Iris pigment epithelial cell (primary cell): ENCODE measurements around the gene AFP.

Experiments used
- DNase-seq: peaks from one replicate; pipeline ENCODE4 v3.0.0-alpha.2; 2011; ENCODE audit warnings: low read depth

The AFP gene

DNA sequence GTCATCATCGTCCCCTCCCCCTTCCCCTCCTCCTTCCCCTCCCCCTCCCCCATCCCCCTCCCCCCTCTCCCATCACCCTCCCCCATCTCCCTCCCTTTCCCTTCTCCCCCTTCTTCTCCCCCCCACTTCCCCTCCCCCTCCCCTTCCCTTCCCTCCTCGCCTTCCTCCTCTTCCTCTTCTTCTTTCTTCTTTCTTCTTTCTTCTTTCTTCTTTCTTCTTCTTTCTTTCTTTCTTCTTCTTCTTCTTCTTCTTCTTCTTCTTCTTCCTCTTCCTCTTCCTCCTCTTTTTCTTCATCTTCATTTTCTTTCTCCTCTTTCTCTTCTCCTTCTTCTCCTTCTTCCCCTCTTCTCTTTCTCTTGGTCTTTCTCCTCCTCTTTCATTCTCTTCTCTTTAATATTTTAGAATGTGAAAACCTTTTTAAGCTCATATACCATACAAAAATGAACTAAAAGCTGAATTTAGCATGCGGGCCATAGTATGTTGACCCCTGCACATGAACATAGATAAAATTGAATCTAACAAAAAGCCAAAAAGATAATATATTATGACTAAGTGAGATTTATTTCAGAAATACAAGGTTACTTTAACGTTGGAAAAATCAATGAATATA, 25.0 kb downstream of the AFP start:
- DNase-seq: no peak

GRCh38 chr4:73468170-73468569, 32.1 kb downstream of the AFP start:
- no peak for DNase-seq

- no peak for DNase-seq
Observed at GRCh38 chr4:73470728-73471127, 34.7 kb downstream of the AFP start.

- DNase-seq: no peak
Observed at GRCh38 chr4:73477176-73477575, 41.2 kb downstream of the AFP start.

GRCh38 chr4:73479323-73479722, 43.3 kb downstream of the AFP start:
- DNase-seq: no peak

DNA sequence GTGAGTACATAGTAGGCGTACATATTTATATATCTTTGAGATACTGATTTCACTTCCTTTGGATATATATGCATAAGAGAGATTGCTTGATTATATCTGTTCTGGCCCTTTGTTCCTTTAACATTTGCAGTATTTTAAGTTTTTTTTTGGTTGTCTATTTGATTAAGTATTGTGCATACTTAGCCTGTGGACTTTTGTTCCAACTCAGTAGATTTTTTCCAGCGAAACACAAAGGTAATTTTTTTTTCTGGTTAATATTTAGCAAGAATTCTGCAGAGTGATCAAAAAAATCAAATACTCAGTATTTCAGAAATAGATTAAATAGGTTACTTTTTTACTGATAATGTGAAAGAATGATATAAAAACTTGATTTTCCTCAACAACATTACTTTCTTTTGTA, 45.3 kb downstream of the AFP start, which contains the start of gene AFM:
TSS of gene AFM (plus strand) at position 388 of the 400 bp plus-strand sequence. CDS start 31 bp downstream, outside the sequence.
- no peak for DNase-seq

GRCh38 chr4:73485085-73485484, 49.1 kb downstream of the AFP start:
- no peak for DNase-seq

DNA sequence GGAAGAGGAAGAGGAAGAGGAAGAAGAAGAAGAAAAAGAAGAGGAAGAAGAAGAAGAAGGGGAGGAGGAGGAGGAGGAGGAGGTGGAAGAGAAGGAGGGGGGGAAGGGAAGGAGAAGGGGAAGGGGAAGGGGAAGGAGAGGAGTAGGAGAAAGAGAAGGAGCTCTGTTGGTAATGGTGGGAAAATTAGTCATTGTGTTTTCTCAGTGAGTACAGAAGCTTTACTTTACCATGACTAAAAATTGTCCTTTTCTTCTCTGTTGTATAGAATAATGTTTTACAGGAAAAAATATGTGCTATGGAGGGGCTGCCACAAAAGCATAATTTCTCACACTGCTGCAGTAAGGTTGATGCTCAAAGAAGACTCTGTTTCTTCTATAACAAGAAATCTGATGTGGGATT, 49.6 kb downstream of the AFP start:
- no peak for DNase-seq

DNA sequence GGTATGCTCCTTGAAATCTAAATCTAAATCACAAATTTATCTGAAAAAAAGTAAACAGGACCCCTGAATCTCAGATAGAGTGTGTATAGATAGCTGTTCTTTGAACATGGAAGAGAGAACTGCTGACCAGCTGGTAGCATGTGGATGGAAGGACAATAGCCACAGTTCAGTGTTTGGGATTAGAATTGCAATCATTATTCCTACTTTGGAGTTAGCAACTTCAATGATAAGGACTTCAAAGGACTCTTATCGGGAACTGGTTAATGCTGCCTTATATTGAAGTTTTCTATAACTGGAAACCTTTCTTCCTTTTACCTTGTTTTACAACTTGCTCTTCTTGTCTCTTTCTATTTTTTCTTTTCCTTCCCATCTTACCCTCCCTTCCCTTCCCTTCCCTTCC, 50.5 kb downstream of the AFP start:
- no peak for DNase-seq

DNA sequence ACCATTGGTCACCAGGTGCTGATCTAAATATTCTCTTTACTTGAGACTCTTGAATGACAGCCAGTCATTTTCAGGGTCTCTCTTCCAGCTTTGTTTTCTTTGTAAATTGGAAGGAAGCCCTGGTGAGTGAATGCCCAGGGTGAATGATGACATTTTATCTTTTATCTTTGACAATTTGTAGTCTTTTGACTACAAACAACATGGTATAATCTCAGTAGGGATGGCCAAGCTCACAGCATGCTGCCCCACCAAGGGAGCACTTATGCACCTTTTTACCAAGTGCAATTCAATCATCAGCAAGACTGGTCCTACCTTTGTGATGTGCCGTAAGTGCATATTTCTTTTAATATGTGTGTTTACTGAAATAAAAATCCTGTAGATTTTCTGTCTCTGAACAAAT, 51.2 kb downstream of the AFP start:
- no peak for DNase-seq

- peak; percentile 8 for DNase-seq
Observed at GRCh38 chr4:73499996-73500765, 64.2 kb downstream of the AFP start.

DNA sequence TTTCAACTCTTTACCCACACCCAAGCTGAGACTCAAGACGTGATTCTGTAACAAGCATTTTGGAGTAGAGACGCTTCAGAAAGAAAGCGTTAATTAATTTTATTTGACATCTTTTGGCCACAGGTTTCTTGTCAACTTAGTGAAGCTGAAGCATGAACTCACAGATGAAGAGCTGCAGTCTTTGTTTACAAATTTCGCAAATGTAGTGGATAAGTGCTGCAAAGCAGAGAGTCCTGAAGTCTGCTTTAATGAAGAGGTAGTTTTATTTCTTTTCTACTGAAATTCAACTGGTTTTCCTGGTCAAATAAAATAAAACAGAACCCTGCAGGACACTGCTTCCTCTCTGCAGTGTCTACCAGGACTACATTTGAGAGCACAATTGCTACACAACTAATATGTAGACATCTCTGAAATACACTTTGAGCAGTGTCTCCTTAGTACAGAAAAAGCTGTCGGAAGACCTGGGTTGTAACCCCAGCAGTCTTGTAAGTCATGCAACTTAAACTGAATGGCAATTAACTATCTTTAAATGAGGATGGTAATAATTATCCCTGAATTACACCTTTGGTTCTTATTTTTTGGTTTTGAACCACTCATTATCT, 65.7 kb downstream of the AFP start:
- DNase-seq: no peak

DNA sequence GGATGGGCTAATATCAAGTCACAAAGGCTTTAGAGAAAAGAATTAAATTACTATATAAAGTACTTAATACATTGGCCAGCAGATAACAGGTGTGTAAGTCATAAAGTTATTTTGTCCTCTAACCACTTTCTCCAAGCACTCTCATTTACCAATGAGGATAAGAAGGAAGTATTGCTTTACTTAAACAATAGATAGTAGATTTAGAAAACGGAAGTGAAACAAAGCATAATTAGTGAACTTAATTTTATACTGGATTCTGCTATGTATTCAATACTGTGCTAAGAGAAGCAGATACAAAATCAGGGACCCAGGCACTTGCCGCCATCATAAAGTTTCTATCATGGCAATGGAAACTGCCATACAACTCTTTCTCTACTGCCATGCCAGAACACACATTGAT, 69.5 kb downstream of the AFP start:
- DNase-seq: no peak
